Small intestine (tissue), 7 donors: ENCODE measurements around the gene ACAD9. TPM values are rescaled to one million over a fixed set of nuclear protein-coding genes. Genes with fewer than 3 reads are reported as not detected.
"Not testable (repeated sequence)": the region's sequence is repeated elsewhere in the genome, so short reads cannot be mapped to it uniquely, and the experiment has no call there.

Source experiments
- DNase-seq, 2 donors: peaks; one replicate each; pipeline versions ENCODE4 v3.0.0 to v3.0.0-alpha.2; 2013
- FAIRE-seq: peaks from 2 replicates; lab custom pipeline; 2012; peaks lifted over from hg19 to GRCh38; lab: Jason Lieb, UNC
- H3K27ac ChIP-seq, 3 donors: one replicate each; pipeline ENCODE4 v1.5.1; 2013; ENCODE audit warnings: low read length in 2 of 3, mild to moderate bottlenecking in 2 of 3, control low read depth in 1 of 3, inconsistent platforms in 1 of 3, low read depth in 1 of 3, moderate library complexity in 1 of 3
- H3K27me3 ChIP-seq, 3 donors: one replicate each; pipeline ENCODE4 v1.6.1; 2013; ENCODE audit warnings: low read length in 3 of 3, inconsistent platforms in 1 of 3; ENCODE audit not compliant: control insufficient read depth in 3 of 3, insufficient read depth in 3 of 3
- H3K36me3 ChIP-seq, 3 donors: one replicate each; pipeline ENCODE4 v1.6.1; 2013; ENCODE audit warnings: low read length in 3 of 3, inconsistent platforms in 1 of 3, low read depth in 1 of 3, mild to moderate bottlenecking in 1 of 3, moderate library complexity in 1 of 3; ENCODE audit not compliant: control insufficient read depth in 3 of 3, insufficient read depth in 2 of 3
- H3K4me1 ChIP-seq, 3 donors: one replicate each; pipeline ENCODE4 v1.6.1; 2013; ENCODE audit warnings: low read length in 2 of 3, inconsistent platforms in 1 of 3, low read depth in 1 of 3, mild to moderate bottlenecking in 1 of 3, moderate library complexity in 1 of 3; ENCODE audit not compliant: control insufficient read depth in 3 of 3, insufficient read depth in 2 of 3
- H3K4me3 ChIP-seq, 3 donors: one replicate each; pipeline ENCODE4 v1.5.1; 2013; ENCODE audit warnings: low read length in 3 of 3, control low read depth in 1 of 3, inconsistent platforms in 1 of 3, low read depth in 1 of 3, mild to moderate bottlenecking in 1 of 3, moderate library complexity in 1 of 3
- H3K9me3 ChIP-seq, 2 donors: one replicate each; pipeline ENCODE4 v1.6.1; 2013; ENCODE audit warnings: low read depth in 1 of 2, low read length in 1 of 2; ENCODE audit not compliant: control insufficient read depth in 2 of 2, insufficient read depth in 1 of 2
- WGBS, 3 donors: extraction: QIAGEN DNeasy Blood & Tissue Kit; methylation state at CpG; one replicate each; pipeline ENCODE4 v1.1.7; 2013; 5-methylcytosine and 5-hydroxymethylcytosine counted together
- polyA plus RNA-seq, 4 donors: library from polyadenylated mRNA; stranded (reverse) in 3 of 4; unstranded in 1 of 4; fragments of 200-250 nt in 3 of 4; fragments of 120-200 nt in 1 of 4; gene quantifications; one replicate each; pipeline versions ENCODE4 v1.2.1 to v1.2.3, GENCODE V29; 2013
- donor health status: healthy with polysubstance abuse.
- donor health status: control.
- donor health status: control.
- donor health status: Bipolar disorder and iron deficiency.
- donor health status: healthy.

The ACAD9 gene
- polyA plus RNA-seq, 4 donors, result 17.3 to 30.7 (median 25.0) TPM

DNA sequence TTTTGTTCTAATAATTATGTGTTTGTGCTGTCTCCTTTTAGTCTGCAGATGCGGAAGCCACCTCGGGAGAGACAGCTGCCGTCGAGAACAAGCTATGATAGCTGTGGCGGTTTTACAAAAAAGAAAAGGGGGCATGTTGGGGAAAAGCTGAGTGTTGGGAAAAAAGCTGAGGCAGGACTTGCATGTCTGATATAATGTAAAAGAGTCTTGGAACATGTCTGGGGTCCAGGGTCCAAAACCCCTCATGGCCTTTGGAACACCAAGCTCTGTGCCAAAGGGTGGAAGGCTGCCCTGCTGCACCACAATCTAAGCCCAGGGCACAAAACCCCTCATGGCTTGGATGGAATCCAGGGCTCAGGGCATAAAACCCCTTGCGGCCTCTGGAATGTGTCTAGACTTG is 44.6 kb downstream of the ACAD9 start:
- not testable (repeated sequence) for H3K4me3 ChIP-seq
- H3K9me3 ChIP-seq, result peaks cover 2 to 53% of the 10 kb centered on the region in 2 donors

DNA sequence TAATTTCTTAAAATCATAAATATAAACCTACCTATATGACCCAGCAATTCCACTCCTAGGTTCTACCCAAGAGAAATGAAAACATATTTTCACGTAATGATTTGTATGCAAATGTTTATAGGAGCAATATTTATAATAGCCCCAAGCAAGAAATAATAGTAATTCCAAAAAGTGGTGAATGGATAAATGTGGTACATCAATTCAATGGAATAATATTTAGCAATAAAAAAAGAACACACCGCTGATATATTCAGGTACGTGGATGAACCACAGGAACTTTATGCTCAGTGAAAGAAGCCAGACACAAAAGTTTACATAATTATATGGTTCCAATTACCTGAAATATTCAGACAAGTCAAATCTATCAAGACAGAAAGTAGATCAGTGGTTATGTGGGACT is 49.9 kb downstream of the ACAD9 start:
- no peaks in the 10 kb centered on the region for H3K36me3 ChIP-seq
- 91 to 94% (median 93%) methylated on average over 3 of the region's 3 CpGs for WGBS, 3 donors
- FAIRE-seq (no peak), DNase-seq (no peak)
- H3K27ac ChIP-seq, result no peak overlapping the region
- no peaks in the 10 kb centered on the region for H3K27me3 ChIP-seq
- no peak overlapping the region for H3K4me3 ChIP-seq
- no peaks in the 10 kb centered on the region for H3K4me1 ChIP-seq
- peaks cover 2 to 20% of the 10 kb centered on the region in 2 donors for H3K9me3 ChIP-seq

More for the DNA sequence above, 44.6 kb downstream of the ACAD9 start:
- H3K27me3 ChIP-seq, FAIRE-seq, H3K27ac ChIP-seq, H3K36me3 ChIP-seq, DNase-seq, H3K4me1 ChIP-seq: not testable (repeated sequence)
- 87 to 97% (median 92%) methylated on average over 6 of the region's 6 CpGs for WGBS, 3 donors

DNA sequence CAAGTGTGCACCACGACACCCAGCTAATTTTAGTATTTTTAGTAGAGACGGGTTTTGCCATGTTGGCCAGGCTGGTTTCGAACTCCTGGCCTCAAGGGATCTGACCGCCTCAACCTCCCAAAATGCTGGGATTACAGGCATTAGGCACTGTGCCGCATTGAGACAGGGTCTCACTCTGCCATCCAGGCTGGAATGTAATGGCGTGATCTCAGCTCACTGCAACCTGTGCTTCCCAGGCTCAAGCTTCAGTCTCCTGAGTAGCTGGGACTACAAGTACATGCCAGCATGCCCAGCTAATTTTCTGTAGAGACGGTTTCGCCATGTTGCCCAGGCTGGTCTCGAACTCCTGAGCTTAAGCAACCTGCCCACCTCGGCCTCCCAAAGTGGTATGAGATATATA is 51.6 kb downstream of the ACAD9 start:
- no peaks in the 10 kb centered on the region for H3K27me3 ChIP-seq
- H3K27ac ChIP-seq, result no peak overlapping the region
- peaks cover 0 to 9% of the 10 kb centered on the region in 2 donors for H3K9me3 ChIP-seq
- H3K4me3 ChIP-seq, result no peak overlapping the region
- H3K36me3 ChIP-seq, result no peaks in the 10 kb centered on the region
- FAIRE-seq (no peak), DNase-seq (no peak)
- WGBS, 3 donors, result 87 to 92% (median 89%) methylated on average over 10 of the region's 10 CpGs
- no peaks in the 10 kb centered on the region for H3K4me1 ChIP-seq

DNA sequence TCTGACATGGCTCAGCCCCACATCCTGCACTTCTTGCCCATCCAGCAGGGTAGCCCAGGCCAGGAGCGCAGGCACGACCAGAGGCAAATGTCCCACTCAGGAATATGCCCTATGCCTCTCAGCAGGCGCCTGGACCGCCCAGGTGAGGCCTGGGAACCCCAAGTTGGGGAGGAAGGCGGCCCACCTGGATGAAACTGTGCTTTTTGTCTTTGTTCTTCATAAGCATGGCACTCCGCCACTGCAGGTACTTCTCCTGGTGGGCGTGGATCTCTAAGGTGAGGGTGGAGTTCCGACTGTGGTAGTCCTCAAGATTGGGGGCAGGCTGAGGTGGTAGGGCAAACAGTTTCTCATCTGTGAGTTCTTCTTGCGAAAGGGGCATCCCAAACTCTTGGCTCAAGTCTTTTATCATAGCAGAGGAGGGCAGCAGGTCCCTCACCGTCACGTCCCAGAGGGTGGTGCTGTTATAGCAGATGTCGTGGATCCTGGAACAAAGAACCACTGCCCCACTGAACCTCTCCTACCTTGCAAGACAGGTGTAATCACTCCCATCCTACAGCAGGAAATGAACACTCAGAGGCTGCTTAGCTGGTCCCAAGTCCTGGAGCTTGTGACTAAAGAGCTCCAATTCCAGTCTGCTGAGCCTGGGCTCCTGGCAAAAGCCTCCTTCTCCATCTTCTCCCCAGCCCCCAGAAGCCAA is 53.2 kb downstream of the ACAD9 start:
- H3K9me3 ChIP-seq, result no peaks in the 10 kb centered on the region
- no peaks in the 10 kb centered on the region for H3K36me3 ChIP-seq
- no peak overlapping the region for H3K27ac ChIP-seq
- DNase-seq (no peak), FAIRE-seq (no peak)
- H3K4me1 ChIP-seq, result no peaks in the 10 kb centered on the region
- 67 to 82% (median 69%) methylated on average over 12 of the region's 12 CpGs for WGBS, 3 donors
- H3K27me3 ChIP-seq, result no peaks in the 10 kb centered on the region
- no peak overlapping the region for H3K4me3 ChIP-seq

DNA sequence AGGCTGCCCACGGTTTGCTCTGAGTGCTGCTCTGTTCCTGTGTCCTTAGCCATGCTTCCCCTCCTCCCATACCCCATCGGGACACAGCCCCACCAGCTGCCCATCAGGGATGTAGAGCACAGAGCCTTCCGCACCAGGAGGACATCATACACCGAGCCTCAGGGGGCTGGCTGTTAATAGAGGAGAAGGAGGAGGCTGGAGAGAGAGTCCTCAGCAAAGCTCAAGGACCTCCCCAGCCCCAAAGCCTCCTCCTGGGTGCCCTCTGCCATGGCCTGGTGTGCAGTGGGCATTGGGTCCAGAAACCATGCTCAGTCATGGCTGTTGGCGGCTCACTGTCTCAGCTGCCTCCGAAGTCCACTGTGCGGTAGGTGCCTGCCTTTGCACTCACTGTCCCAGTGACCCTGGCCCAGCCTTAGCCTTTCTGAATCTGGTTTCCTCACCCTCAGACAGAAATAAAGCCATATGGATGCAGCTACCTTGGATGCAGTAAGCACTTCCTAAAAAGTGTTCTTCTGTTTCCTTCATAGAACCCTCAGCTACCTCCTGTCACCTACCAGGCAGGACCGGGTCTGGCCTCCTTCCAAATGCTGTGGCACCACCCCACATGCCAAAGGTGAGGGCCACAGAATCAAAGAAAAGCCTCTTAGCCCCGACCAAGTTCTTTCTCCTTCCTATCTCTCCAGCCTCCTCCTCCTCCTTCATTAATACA is 53.9 kb downstream of the ACAD9 start:
- Histone ChIP-seq H3K27me3 (no peaks in the 10 kb centered on the region), H3K27ac (no peak overlapping the region), H3K9me3 (no peaks in the 10 kb centered on the region), H3K4me1 (no peaks in the 10 kb centered on the region), H3K4me3 (no peak overlapping the region), H3K36me3 (no peaks in the 10 kb centered on the region)
- WGBS, 3 donors, result 44 to 70% (median 59%) methylated on average over 8 to 9 of the region's 9 CpGs
- DNase-seq (no peak), FAIRE-seq (no peak)

DNA sequence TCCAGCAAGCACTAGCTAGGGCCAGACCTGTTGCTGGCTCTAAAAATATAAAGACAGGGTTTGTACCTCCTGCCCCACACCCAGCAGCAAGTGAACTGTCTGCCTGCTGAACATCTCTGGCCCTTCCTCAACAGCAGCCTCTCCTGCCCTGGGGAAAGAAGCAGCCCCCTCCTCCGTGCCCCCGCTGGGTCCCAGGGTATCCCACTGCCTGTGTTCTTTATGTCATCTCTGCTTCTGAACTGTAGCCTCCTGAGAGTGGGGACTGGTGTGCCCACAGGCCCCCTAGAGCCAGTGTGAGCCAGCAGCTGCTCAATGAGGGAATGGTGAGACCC is 54.5 kb downstream of the ACAD9 start:
- no peak for FAIRE-seq
- Histone ChIP-seq H3K4me3 (no peak overlapping the region), H3K27ac (no peak overlapping the region), H3K4me1 (no peaks in the 10 kb centered on the region), H3K36me3 (no peaks in the 10 kb centered on the region), H3K9me3 (no peaks in the 10 kb centered on the region), H3K27me3 (no peaks in the 10 kb centered on the region)
- no peak for DNase-seq
- WGBS, 3 donors, result 90 to 100% (median 92%) methylated on average over 2 of the region's 2 CpGs

DNA sequence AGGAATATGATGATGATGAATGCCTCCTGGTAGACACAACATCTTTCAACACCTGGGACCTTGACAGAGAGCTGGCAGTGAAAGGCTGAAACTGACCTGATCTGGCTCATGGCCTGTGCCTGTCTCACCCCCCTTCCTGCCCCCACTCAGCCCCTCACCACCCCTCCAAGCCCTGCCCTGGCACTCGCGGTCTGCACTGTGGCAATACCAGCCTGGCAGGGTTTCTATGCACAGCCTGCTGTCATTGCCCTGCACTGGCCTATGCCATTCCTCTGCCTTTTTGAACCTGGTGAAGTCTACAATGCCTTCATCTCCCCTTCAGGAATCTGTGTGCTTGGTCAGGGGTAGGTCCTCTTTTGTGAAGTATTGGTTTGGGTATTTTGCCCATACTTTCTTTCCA is 56.5 kb downstream of the ACAD9 start:
- no peaks in the 10 kb centered on the region for H3K27me3 ChIP-seq
- H3K4me3 ChIP-seq, result no peak overlapping the region
- H3K4me1 ChIP-seq, result no peaks in the 10 kb centered on the region
- DNase-seq, result no peak
- no peaks in the 10 kb centered on the region for H3K36me3 ChIP-seq
- H3K9me3 ChIP-seq, result no peaks in the 10 kb centered on the region
- H3K27ac ChIP-seq, result no peak overlapping the region
- FAIRE-seq, result no peak
- WGBS, 3 donors, result 53 to 83% (median 65%) methylated on average over 2 of the region's 2 CpGs

DNA sequence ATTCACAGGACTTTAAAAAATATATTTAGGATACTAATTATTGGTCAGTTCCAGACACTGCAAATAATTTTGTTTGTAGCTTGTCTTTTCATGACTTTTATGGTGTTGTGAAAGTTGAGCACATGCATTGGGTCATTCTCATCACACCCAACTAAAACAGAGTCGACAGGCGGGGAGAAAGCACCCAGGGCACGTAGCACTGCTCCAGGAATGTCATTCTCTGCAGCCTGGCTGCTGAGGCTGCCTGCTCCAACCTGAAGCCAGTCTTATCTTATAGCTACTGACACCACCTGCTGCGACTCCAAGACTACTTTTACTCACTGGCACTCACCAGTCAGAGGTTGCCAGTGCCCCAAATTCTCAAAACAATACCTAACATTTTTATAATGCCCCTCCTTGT is 56.9 kb downstream of the ACAD9 start:
- no peak for DNase-seq
- H3K4me1 ChIP-seq, result no peaks in the 10 kb centered on the region
- H3K27ac ChIP-seq, result no peak overlapping the region
- no peak for FAIRE-seq
- 42 to 75% (median 68%) methylated on average over 4 of the region's 4 CpGs for WGBS, 3 donors
- no peak overlapping the region for H3K4me3 ChIP-seq
- no peaks in the 10 kb centered on the region for H3K36me3 ChIP-seq
- no peaks in the 10 kb centered on the region for H3K9me3 ChIP-seq
- H3K27me3 ChIP-seq, result no peaks in the 10 kb centered on the region
